IPS DF 4.7 (cell line): ENCODE measurements around the gene AP1M2.
"Not testable (repeated sequence)": the region's sequence is repeated elsewhere in the genome, so short reads cannot be mapped to it uniquely, and the experiment has no call there.

Experiments
- DNase-seq: peaks from one replicate; pipeline ENCODE4 v3.0.0-alpha.2; 2013; ENCODE audit warnings: low spot score; ENCODE audit errors: extremely low read depth

Gene AP1M2

GRCh38 chr19:10543059-10543419, 44.1 kb downstream of the AP1M2 start:
- no peak for DNase-seq

GRCh38 chr19:10539016-10539415, 48.1 kb downstream of the AP1M2 start:
- DNase-seq = not testable (repeated sequence)

GRCh38 chr19:10538204-10538983, 48.7 kb downstream of the AP1M2 start:
- DNase-seq = no peak

DNA sequence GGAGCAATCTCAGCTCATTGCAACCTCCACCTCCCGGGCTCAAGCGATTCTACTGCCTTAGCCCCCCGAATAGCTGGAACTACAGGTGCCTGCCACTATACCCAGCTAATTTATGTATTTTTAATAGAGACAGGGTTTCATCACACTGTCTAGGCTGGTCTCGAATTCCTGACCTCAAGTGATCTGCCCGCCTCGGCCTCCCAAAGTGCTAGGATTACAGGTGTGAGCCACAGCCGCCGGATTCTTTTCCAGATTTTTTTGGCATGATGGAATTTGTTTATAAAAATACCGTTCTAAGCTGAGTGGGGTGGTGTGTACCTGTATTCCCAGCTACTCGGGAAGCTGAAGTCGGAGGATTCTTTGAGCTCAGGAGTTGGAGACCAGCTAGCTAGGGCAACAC, 49.4 kb downstream of the AP1M2 start:
- DNase-seq = no peak

- DNase-seq = no peak
These were observed 51.5 kb downstream of the AP1M2 start for GRCh38 chr19:10535613-10536012.

DNA sequence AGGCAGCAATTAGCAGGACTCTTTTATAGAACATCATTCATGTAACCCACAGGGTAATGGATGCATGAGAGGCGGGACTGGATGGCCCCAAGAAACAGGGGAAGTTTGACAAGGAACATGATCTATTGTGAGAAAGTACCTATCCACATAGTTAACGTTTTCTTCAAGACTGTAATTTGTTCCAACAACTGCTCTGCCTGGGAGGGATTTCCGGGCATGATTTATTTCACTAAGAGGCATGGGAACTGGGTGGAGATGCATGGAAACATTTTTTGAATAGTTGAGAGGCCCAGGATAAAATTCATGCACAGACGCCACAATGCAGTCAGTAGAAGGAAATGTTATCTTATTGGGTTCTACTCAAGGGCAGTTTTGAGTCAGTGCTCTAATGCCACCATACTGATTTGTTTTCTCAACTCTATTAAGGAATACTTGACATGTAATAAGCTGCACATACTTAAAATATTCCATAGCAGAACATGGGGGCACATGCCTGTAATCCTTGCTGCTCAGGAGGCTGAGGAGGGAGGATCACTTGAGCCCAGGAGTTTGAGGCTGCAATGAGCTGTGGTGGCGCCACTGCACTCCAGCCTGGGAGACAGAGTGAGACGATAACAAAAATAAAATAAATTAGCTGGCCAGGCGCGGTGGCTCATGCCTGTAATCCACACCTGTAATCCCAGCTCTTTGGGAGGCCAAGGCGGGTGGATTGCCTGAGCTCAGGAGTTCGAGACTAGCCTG, 53.3 kb downstream of the AP1M2 start:
- DNase-seq = no peak

- DNase-seq = no peak
These were observed 54.7 kb downstream of the AP1M2 start for GRCh38 chr19:10532457-10532856.

DNA sequence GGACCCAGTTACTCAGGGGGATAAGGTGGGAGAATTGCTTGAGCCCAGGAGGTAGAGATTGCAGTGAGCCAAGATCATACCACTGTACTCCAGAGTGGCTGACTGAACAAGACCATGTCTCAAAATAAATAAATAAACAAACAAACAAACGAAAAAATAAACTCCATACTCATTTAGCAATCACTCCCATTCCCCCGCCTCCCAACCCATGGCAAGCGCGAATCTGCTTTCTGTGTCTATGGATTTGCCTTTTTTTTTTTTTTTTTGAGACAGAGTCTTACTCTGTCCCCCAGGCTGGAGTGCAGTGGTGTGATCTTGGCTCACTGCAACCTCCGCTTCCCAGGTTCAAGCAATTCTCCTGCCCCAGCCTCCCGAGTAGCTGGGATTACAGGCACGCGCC, 60.2 kb downstream of the AP1M2 start:
- not testable (repeated sequence) for DNase-seq

DNA sequence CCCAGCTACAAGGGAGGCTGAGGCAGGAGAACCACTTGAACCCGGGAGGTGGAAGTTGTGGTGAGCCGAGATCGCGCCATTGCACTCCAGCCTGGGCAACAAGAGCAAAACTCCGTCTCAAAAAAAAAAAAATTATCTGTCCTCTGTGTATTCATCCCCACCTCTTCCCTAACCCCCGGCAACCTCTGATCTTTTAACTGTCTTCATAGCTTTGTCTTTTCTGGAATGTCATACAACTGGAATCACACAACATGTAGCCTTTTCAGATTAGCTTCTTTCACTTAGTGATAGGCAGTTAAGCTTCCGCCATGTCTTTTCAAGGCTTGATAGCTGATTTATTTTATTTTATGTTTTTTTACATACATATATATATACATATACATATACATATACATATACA, 61.5 kb downstream of the AP1M2 start:
- no peak for DNase-seq

- DNase-seq = no peak
These were observed 63.9 kb downstream of the AP1M2 start for GRCh38 chr19:10523135-10523636.
